ENCODE measurements around the gene OAS3.

GRCh38 chr12:112947761-112948160 is 9.5 kb downstream of the OAS3 start:
- TF ChIP-seq, protein P1, sequence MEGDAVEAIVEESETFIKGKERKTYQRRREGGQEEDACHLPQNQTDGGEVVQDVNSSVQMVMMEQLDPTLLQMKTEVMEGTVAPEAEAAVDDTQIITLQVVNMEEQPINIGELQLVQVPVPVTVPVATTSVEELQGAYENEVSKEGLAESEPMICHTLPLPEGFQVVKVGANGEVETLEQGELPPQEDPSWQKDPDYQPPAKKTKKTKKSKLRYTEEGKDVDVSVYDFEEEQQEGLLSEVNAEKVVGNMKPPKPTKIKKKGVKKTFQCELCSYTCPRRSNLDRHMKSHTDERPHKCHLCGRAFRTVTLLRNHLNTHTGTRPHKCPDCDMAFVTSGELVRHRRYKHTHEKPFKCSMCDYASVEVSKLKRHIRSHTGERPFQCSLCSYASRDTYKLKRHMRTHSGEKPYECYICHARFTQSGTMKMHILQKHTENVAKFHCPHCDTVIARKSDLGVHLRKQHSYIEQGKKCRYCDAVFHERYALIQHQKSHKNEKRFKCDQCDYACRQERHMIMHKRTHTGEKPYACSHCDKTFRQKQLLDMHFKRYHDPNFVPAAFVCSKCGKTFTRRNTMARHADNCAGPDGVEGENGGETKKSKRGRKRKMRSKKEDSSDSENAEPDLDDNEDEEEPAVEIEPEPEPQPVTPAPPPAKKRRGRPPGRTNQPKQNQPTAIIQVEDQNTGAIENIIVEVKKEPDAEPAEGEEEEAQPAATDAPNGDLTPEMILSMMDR (conservative IDR thresholded peaks at IDR 0.05) = no peak
- TF ChIP-seq EZH2 (IDR thresholded peaks at IDR 0.05; ENCODE audit: low read depth) = no peak
